ENCODE results near the gene PTH1R. TPM values are rescaled to one million over a fixed set of nuclear protein-coding genes. Genes with fewer than 3 reads are reported as not detected.
A peak's percentile ranks its signal among the peaks of the same experiment; 100 is the strongest.

The PTH1R gene
- total RNA-seq, 2 donors from 2014 or later, result not detected

- H3K36me3 Mint-ChIP-seq (ENCODE audit: insufficient read depth in 2 of 2), result peaks cover 4 to 5% of the 10 kb centered on the region in 2 donors
- no peaks in the 10 kb centered on the region for H3K4me1 Mint-ChIP-seq (ENCODE audit: low read depth)
- no peak for DNase-seq
- peak overlapping the region; percentile 61 to 84 for H3K4me3 Mint-ChIP-seq
- peaks cover 11% of the 10 kb centered on the region for H3K27me3 Mint-ChIP-seq (ENCODE audit: low read depth)
- peaks cover 6% of the 10 kb centered on the region in 2 donors for H3K9me3 Mint-ChIP-seq
- ATAC-seq (replicated peaks in 1 of 2), result peak; percentile 57 to 63
- H3K27ac Mint-ChIP-seq, result no peak overlapping the region
These were observed 32.1 kb upstream of the PTH1R start for GRCh38 chr3:46845397-46845859.

- Mint-ChIP-seq H3K9me3 (peaks cover 4 to 6% of the 10 kb centered on the region in 2 donors), H3K36me3 (ENCODE audit: insufficient read depth in 2 of 2) (peaks cover 3 to 5% of the 10 kb centered on the region in 2 donors), H3K4me3 (peak overlapping the region; percentile 61 to 84), H3K27ac (no peak overlapping the region), H3K27me3 (ENCODE audit: low read depth) (peaks cover 11% of the 10 kb centered on the region), H3K4me1 (ENCODE audit: low read depth) (no peaks in the 10 kb centered on the region)
- peak; percentile 82 to 84 for DNase-seq
- ATAC-seq (replicated peaks in 1 of 2), result peak; percentile 92 to 93
These were observed 31.5 kb upstream of the PTH1R start for GRCh38 chr3:46845860-46846623.

GRCh38 chr3:46846624-46847542, 30.6 kb upstream of the PTH1R start:
- H3K4me3 Mint-ChIP-seq, result peak overlapping the region in 1 of 2 donors; percentile 84
- H3K27me3 Mint-ChIP-seq (ENCODE audit: low read depth), result peaks cover 11% of the 10 kb centered on the region
- H3K9me3 Mint-ChIP-seq, result peaks cover 0 to under 1% of the 10 kb centered on the region in 2 donors
- H3K27ac Mint-ChIP-seq, result no peak overlapping the region
- DNase-seq (no peak), ATAC-seq (replicated peaks in 1 of 2) (no peak)
- H3K4me1 Mint-ChIP-seq (ENCODE audit: low read depth), result no peaks in the 10 kb centered on the region
- H3K36me3 Mint-ChIP-seq (ENCODE audit: insufficient read depth in 2 of 2), result no peaks in the 10 kb centered on the region

- no peaks in the 10 kb centered on the region for H3K4me1 Mint-ChIP-seq (ENCODE audit: low read depth)
- H3K4me3 Mint-ChIP-seq, result no peak overlapping the region
- no peaks in the 10 kb centered on the region for H3K36me3 Mint-ChIP-seq (ENCODE audit: insufficient read depth in 2 of 2)
- ATAC-seq (replicated peaks in 1 of 2), result no peak
- H3K27ac Mint-ChIP-seq, result no peak overlapping the region
- no peaks in the 10 kb centered on the region for H3K9me3 Mint-ChIP-seq
- H3K27me3 Mint-ChIP-seq (ENCODE audit: low read depth), result peaks cover 10% of the 10 kb centered on the region
- DNase-seq, result no peak
These were observed 29.8 kb upstream of the PTH1R start for GRCh38 chr3:46847744-46848143.

- Mint-ChIP-seq H3K4me1 (ENCODE audit: low read depth) (no peaks in the 10 kb centered on the region), H3K27me3 (ENCODE audit: low read depth) (peaks cover 4% of the 10 kb centered on the region), H3K4me3 (no peak overlapping the region), H3K36me3 (ENCODE audit: insufficient read depth in 2 of 2) (no peaks in the 10 kb centered on the region), H3K27ac (no peak overlapping the region), H3K9me3 (no peaks in the 10 kb centered on the region)
- ATAC-seq (replicated peaks in 1 of 2) (no peak), DNase-seq (peak; percentile 35 to 46)
These were observed 29.1 kb upstream of the PTH1R start for GRCh38 chr3:46848271-46849044.

- no peak for DNase-seq
- no peak for ATAC-seq (replicated peaks in 1 of 2)
- Mint-ChIP-seq H3K9me3 (no peaks in the 10 kb centered on the region), H3K4me1 (ENCODE audit: low read depth) (no peaks in the 10 kb centered on the region), H3K36me3 (ENCODE audit: insufficient read depth in 2 of 2) (no peaks in the 10 kb centered on the region), H3K27me3 (ENCODE audit: low read depth) (no peaks in the 10 kb centered on the region), H3K4me3 (no peak overlapping the region), H3K27ac (no peak overlapping the region)
These were observed 28.4 kb upstream of the PTH1R start for GRCh38 chr3:46849045-46849631.

GRCh38 chr3:46849686-46850467, 27.6 kb upstream of the PTH1R start:
- Mint-ChIP-seq H3K4me3 (no peak overlapping the region), H3K9me3 (no peaks in the 10 kb centered on the region), H3K36me3 (ENCODE audit: insufficient read depth in 2 of 2) (no peaks in the 10 kb centered on the region), H3K4me1 (ENCODE audit: low read depth) (no peaks in the 10 kb centered on the region), H3K27me3 (ENCODE audit: low read depth) (no peaks in the 10 kb centered on the region), H3K27ac (no peak overlapping the region)
- DNase-seq, result no peak
- ATAC-seq (replicated peaks in 1 of 2), result no peak

GRCh38 chr3:46850468-46850779, 27.1 kb upstream of the PTH1R start:
- Mint-ChIP-seq H3K36me3 (ENCODE audit: insufficient read depth in 2 of 2) (no peaks in the 10 kb centered on the region), H3K4me3 (no peak overlapping the region), H3K27ac (no peak overlapping the region), H3K9me3 (no peaks in the 10 kb centered on the region), H3K27me3 (ENCODE audit: low read depth) (no peaks in the 10 kb centered on the region), H3K4me1 (ENCODE audit: low read depth) (no peaks in the 10 kb centered on the region)
- DNase-seq (no peak), ATAC-seq (replicated peaks in 1 of 2) (no peak)

- no peak for DNase-seq
- no peak for ATAC-seq (replicated peaks in 1 of 2)
- Mint-ChIP-seq H3K27ac (no peak overlapping the region), H3K9me3 (no peaks in the 10 kb centered on the region), H3K36me3 (ENCODE audit: insufficient read depth in 2 of 2) (no peaks in the 10 kb centered on the region), H3K4me3 (no peak overlapping the region), H3K4me1 (ENCODE audit: low read depth) (no peaks in the 10 kb centered on the region), H3K27me3 (ENCODE audit: low read depth) (peaks cover 6% of the 10 kb centered on the region)
These were observed 25.9 kb upstream of the PTH1R start for GRCh38 chr3:46851364-46852333.

- H3K27me3 Mint-ChIP-seq (ENCODE audit: low read depth), result peaks cover 7% of the 10 kb centered on the region
- no peaks in the 10 kb centered on the region for H3K9me3 Mint-ChIP-seq
- DNase-seq, result no peak
- H3K4me1 Mint-ChIP-seq (ENCODE audit: low read depth), result no peaks in the 10 kb centered on the region
- no peak for ATAC-seq (replicated peaks in 1 of 2)
- H3K27ac Mint-ChIP-seq, result no peak overlapping the region
- no peak overlapping the region for H3K4me3 Mint-ChIP-seq
- no peaks in the 10 kb centered on the region for H3K36me3 Mint-ChIP-seq (ENCODE audit: insufficient read depth in 2 of 2)
These were observed 25.2 kb upstream of the PTH1R start for GRCh38 chr3:46852334-46852720.

- H3K36me3 Mint-ChIP-seq (ENCODE audit: insufficient read depth in 2 of 2), result no peaks in the 10 kb centered on the region
- no peak overlapping the region for H3K27ac Mint-ChIP-seq
- no peak for DNase-seq
- ATAC-seq (replicated peaks in 1 of 2), result no peak
- no peak overlapping the region for H3K4me3 Mint-ChIP-seq
- peaks cover 7% of the 10 kb centered on the region for H3K27me3 Mint-ChIP-seq (ENCODE audit: low read depth)
- H3K4me1 Mint-ChIP-seq (ENCODE audit: low read depth), result no peaks in the 10 kb centered on the region
- H3K9me3 Mint-ChIP-seq, result no peaks in the 10 kb centered on the region
These were observed 24.6 kb upstream of the PTH1R start for GRCh38 chr3:46852839-46853355.

Data from activated T-cell treated with anti-CD3 and anti-CD28 coated beads, Interleukin-2, amount 50 U/mL, for 72 hours (primary cell).